Measurements from ENCODE around the gene ABAT.
"Not testable (repeated sequence)": the region's sequence is repeated elsewhere in the genome, so short reads cannot be mapped to it uniquely, and the experiment has no call there.

ABAT gene

GRCh38 chr16:8718851-8719680 is 44.6 kb downstream of the ABAT start:
- DNase-seq, result no peak

- no peak for DNase-seq
These were observed 45.9 kb downstream of the ABAT start for GRCh38 chr16:8720080-8720966.

GRCh38 chr16:8720967-8721308 is 46.5 kb downstream of the ABAT start:
- DNase-seq, result no peak

DNA sequence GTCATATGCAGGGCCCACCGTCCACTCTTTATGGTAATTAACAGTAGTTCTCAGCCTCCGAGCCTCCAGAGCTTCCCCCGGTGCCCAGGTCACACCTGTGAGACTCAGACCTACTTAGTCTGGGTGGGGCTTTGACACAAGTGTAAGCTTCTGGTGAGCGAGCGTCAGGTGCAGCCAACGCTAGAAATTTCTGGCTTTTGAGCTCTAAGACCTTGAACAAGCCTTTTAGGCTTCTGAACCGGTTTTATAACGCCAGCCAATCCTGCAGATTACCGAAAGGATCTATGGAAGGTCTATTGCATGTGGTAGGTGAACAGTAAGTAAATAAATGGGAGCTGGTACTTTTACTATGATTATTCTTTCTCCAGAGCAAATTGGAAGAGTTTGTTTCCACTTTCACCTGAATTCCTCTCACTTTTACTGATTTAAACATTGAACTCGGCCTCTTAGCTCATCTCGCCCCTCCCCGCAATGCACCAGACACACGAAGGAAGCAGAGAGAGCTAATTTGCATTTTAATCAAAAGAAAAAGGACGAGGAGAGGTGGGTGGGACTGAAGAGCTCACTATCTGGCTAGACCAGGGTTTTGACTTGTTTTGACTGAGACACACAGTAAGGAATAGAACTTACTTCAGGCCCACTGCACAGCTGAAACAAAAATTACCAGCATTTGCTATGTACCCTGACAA is 47.1 kb downstream of the ABAT start:
- DNase-seq, result no peak

GRCh38 chr16:8722025-8722348 is 47.6 kb downstream of the ABAT start:
- no peak for DNase-seq

- DNase-seq, result no peak
These were observed 51.2 kb downstream of the ABAT start for GRCh38 chr16:8725513-8726178.

- DNase-seq, result no peak
These were observed 52.9 kb downstream of the ABAT start for GRCh38 chr16:8727131-8727806.

DNA sequence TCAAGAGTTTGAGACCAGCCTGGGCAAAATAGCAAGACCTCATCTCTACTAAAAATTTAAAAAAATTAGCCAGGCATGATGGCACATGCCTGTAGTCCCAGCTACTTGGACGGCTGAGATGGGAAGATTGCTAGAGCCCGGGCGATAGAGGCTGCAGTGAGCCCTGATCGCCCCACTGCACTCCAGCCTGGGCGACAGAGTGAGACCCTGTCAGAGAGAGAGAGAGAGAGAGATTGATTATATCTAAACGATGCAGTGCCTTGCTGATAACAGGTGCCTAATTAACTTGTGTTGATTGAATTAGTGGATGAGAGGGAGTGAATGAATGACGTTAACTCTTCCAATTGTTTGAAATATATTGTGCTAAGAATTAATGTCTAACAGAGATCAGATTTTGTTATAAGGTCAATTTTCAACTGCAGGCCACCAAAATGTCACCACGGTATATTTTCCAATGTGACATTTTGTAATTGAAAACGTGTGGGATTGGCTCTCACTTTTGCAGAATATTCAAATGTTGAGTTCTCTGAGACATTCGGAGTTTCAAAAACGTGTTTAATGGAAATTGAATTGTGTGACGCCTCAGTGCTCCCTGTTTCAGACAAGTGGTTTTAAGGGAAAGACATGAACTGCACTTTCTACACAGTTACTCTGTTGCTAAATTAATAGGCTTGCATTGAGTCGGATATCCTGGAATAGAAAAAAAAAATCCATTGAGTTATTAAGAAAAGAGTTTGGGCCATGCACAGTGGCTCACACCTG is 53.6 kb downstream of the ABAT start:
- no peak for DNase-seq

DNA sequence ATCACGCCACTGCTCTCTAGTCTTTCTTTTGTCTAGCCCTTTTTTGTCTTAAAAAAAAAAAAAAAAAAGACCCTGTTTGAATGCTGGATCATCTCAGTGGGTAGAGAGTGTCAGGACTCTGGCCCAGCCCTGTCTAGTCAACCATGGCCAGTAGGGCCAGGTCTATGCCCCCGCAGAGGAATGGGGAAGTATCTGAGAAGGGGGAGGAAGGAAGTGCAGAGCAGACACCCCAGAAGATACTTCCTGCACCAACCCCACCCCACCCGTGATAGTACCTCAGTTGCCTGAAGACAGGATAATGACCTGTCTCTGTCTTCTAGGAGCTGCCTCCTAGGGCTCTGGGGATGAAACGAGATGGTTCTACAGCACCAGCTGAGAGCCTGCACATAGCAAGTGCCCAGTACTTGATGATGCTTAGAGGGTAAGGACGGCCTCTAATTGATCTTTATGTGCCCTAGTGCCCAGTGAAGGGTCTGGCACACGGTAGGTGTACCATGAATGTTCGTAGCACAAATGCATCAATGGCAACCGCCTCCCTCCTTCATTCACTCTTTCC is 55.4 kb downstream of the ABAT start:
- no peak for DNase-seq

GRCh38 chr16:8730335-8730915 is 56.0 kb downstream of the ABAT start:
- no peak for DNase-seq

DNA sequence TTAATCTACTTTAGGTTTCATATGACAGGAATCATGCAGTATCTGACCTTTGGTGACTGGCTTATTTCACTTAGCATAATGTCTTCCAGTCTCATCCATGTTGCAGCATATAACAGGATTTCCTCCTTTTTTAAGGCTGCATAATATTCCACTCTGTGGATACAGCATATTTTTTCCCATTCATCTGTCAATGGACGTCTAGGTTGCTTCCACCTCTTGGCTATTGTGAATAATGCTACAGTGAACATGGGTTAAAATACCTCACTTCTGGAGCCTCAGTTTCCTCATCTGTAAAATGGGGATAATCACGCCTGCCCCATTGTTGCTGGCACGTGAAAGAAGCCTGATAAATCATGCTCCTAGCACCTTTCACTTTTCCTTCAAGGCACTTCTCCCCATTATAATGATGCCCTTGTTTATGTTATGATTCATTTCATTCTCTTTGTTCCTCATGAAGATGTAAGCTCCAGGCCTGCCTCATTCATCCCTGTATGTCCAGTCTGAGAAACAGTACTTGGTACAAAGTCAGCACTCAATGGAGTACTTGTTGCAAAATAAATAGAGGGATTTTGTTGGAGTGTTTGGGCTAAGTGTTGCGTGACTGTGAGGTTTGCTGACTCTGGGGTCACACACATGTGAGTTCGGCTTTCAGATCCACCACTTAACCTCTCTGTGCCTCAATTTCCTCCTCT is 59.6 kb downstream of the ABAT start:
- DNase-seq, result no peak

- no peak for DNase-seq
These were observed 61.2 kb downstream of the ABAT start for GRCh38 chr16:8735574-8735973.

GRCh38 chr16:8736123-8736668 is 61.8 kb downstream of the ABAT start:
- no peak for DNase-seq

- DNase-seq, result no peak
These were observed 64.7 kb downstream of the ABAT start for GRCh38 chr16:8739151-8739550.

GRCh38 chr16:8739989-8740704 is 65.7 kb downstream of the ABAT start:
- no peak for DNase-seq

GRCh38 chr16:8740775-8741355 is 66.4 kb downstream of the ABAT start:
- no peak for DNase-seq

DNA sequence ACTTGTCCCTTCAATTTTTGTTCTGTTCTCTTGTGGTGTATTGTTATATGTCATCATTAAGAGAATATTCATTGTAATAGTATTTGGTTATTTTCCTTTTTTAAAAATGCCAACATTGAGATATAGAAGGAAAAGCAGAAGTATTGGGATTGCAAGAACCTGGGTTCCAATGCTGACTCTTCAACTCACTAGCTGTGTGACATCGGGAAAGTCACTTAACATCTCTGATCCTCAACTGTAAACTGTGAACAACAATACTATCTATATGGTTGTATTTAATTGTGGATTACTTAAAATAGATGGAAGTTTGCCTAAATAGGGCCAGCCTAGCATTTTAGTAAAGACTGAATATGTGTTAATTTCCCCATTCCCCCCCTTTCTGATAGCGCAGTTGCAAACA is 67.2 kb downstream of the ABAT start:
- DNase-seq, result no peak

- DNase-seq, result no peak
These were observed 67.7 kb downstream of the ABAT start for GRCh38 chr16:8742068-8742467.

- DNase-seq, result not testable (repeated sequence)
These were observed 74.5 kb downstream of the ABAT start for GRCh38 chr16:8748944-8749343.

Measured in fibroblast of skin of right quadriceps (primary cell).